Measurements from ENCODE around the gene MAP3K20.

Gene MAP3K20

DNA sequence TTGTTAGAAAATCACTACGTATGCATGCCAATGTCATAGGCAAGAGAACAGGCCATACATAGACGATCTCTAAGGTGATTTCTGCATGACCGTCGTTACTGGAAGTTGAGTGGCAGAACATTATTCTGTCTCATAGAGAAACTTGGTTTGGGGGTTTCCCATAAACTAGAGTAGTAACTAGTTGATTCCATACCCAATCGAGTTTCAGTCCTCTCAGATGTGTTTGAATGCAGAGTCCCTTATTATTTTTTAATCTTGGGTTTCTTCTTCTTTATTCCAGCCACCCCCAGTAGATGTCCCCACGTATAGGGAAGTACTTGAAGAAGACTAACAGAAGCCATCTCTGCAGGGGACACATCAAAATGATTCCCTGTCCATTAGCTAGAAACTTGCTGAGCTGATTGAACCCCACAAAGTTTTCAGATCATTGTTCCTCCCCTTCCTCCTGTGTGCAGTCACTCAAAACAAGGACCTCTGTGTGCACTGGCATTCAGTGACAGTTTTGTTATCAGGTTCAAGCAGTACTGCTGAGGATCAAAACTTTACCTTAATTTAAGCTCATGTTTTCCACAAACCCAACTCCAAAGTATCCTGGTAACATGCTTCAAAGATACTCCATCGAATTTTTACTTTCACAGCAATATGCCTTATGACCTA lies 210.6 kb downstream of the MAP3K20 start:
- no peaks in the 10 kb centered on the region for H3K79me2 ChIP-seq (ENCODE audit: low read length)
- H3K27ac ChIP-seq (ENCODE audit: low read length) = peak overlapping the region; percentile 78
- H3K27me3 ChIP-seq (ENCODE audit: low read depth, low read length) = no peaks in the 10 kb centered on the region
- H3K4me1 ChIP-seq (ENCODE audit: low read length) = peaks cover 28% of the 10 kb centered on the region
- H3K4me3 ChIP-seq (ENCODE audit: low read length) = peak overlapping the region; percentile 45
- H4K20me1 ChIP-seq (ENCODE audit: insufficient read depth, low read length) = no peaks in the 10 kb centered on the region
- no peaks in the 10 kb centered on the region for H3K9me3 ChIP-seq (ENCODE audit: insufficient read depth, low read length)
- peak overlapping the region; percentile 73 for H3K4me2 ChIP-seq (ENCODE audit: low read length)
- TF ChIP-seq CTCF (IDR thresholded peaks at IDR 0.05; ENCODE audit: low read depth, low read length) (peak; percentile 49), EZH2phosphoT487 (IDR thresholded peaks at IDR 0.05; ENCODE audit: low read depth) (no peak)
- H3K36me3 ChIP-seq (replicated peaks; ENCODE audit: low read depth, low read length) = no peaks in the 10 kb centered on the region
- peak overlapping the region; percentile 51 for H3K9ac ChIP-seq (ENCODE audit: low read length)
- 0 out of 2 replicates have a peak overlapping the region, but pooled peaks have one; percentile 25 for H2AFZ ChIP-seq (ENCODE audit: low read depth, low read length)

- H2AFZ ChIP-seq (ENCODE audit: low read depth, low read length) = no peak overlapping the region
- peaks cover 28% of the 10 kb centered on the region for H3K4me1 ChIP-seq (ENCODE audit: low read length)
- H3K27me3 ChIP-seq (ENCODE audit: low read depth, low read length) = no peaks in the 10 kb centered on the region
- no peaks in the 10 kb centered on the region for H3K9me3 ChIP-seq (ENCODE audit: insufficient read depth, low read length)
- no peak overlapping the region for H3K4me2 ChIP-seq (ENCODE audit: low read length)
- no peak for TF ChIP-seq CTCF (IDR thresholded peaks at IDR 0.05; ENCODE audit: low read depth, low read length)
- no peak for TF ChIP-seq EZH2phosphoT487 (IDR thresholded peaks at IDR 0.05; ENCODE audit: low read depth)
- H3K9ac ChIP-seq (ENCODE audit: low read length) = no peak overlapping the region
- no peaks in the 10 kb centered on the region for H4K20me1 ChIP-seq (ENCODE audit: insufficient read depth, low read length)
- no peak overlapping the region for H3K4me3 ChIP-seq (ENCODE audit: low read length)
- no peak overlapping the region for H3K27ac ChIP-seq (ENCODE audit: low read length)
- H3K79me2 ChIP-seq (ENCODE audit: low read length) = no peaks in the 10 kb centered on the region
- no peaks in the 10 kb centered on the region for H3K36me3 ChIP-seq (replicated peaks; ENCODE audit: low read depth, low read length)
Measured at GRCh38 chr2:173287594-173287993, 211.9 kb downstream of the MAP3K20 start.

GRCh38 chr2:173288561-173288960 lies 212.9 kb downstream of the MAP3K20 start:
- H3K9me3 ChIP-seq (ENCODE audit: insufficient read depth, low read length) = no peaks in the 10 kb centered on the region
- no peak overlapping the region for H3K9ac ChIP-seq (ENCODE audit: low read length)
- H3K4me2 ChIP-seq (ENCODE audit: low read length) = no peak overlapping the region

GRCh38 chr2:173290046-173290445 lies 214.4 kb downstream of the MAP3K20 start:
- H3K79me2 ChIP-seq (ENCODE audit: low read length) = no peaks in the 10 kb centered on the region
- H3K27ac ChIP-seq (ENCODE audit: low read length) = no peak overlapping the region
- no peak overlapping the region for H3K9ac ChIP-seq (ENCODE audit: low read length)
- no peaks in the 10 kb centered on the region for H3K36me3 ChIP-seq (replicated peaks; ENCODE audit: low read depth, low read length)
- TF ChIP-seq EZH2phosphoT487 (IDR thresholded peaks at IDR 0.05; ENCODE audit: low read depth) (no peak), CTCF (IDR thresholded peaks at IDR 0.05; ENCODE audit: low read depth, low read length) (no peak)
- H3K4me2 ChIP-seq (ENCODE audit: low read length) = no peak overlapping the region
- H2AFZ ChIP-seq (ENCODE audit: low read depth, low read length) = no peak overlapping the region
- no peak overlapping the region for H3K4me3 ChIP-seq (ENCODE audit: low read length)
- no peaks in the 10 kb centered on the region for H4K20me1 ChIP-seq (ENCODE audit: insufficient read depth, low read length)
- H3K9me3 ChIP-seq (ENCODE audit: insufficient read depth, low read length) = no peaks in the 10 kb centered on the region
- H3K27me3 ChIP-seq (ENCODE audit: low read depth, low read length) = no peaks in the 10 kb centered on the region
- peaks cover 22% of the 10 kb centered on the region for H3K4me1 ChIP-seq (ENCODE audit: low read length)

More at GRCh38 chr2:173288561-173288960, 212.9 kb downstream of the MAP3K20 start:
- H3K4me1 ChIP-seq (ENCODE audit: low read length) = peaks cover 28% of the 10 kb centered on the region
- TF ChIP-seq EZH2phosphoT487 (IDR thresholded peaks at IDR 0.05; ENCODE audit: low read depth) = no peak
- no peak for TF ChIP-seq CTCF (IDR thresholded peaks at IDR 0.05; ENCODE audit: low read depth, low read length)
- no peaks in the 10 kb centered on the region for H3K36me3 ChIP-seq (replicated peaks; ENCODE audit: low read depth, low read length)
- H2AFZ ChIP-seq (ENCODE audit: low read depth, low read length) = no peak overlapping the region
- no peaks in the 10 kb centered on the region for H3K79me2 ChIP-seq (ENCODE audit: low read length)
- no peak overlapping the region for H3K4me3 ChIP-seq (ENCODE audit: low read length)
- no peaks in the 10 kb centered on the region for H3K27me3 ChIP-seq (ENCODE audit: low read depth, low read length)
- H3K27ac ChIP-seq (ENCODE audit: low read length) = no peak overlapping the region
- no peaks in the 10 kb centered on the region for H4K20me1 ChIP-seq (ENCODE audit: insufficient read depth, low read length)
